ENCODE measurements around the gene ZNF689.

ZNF689 gene

DNA sequence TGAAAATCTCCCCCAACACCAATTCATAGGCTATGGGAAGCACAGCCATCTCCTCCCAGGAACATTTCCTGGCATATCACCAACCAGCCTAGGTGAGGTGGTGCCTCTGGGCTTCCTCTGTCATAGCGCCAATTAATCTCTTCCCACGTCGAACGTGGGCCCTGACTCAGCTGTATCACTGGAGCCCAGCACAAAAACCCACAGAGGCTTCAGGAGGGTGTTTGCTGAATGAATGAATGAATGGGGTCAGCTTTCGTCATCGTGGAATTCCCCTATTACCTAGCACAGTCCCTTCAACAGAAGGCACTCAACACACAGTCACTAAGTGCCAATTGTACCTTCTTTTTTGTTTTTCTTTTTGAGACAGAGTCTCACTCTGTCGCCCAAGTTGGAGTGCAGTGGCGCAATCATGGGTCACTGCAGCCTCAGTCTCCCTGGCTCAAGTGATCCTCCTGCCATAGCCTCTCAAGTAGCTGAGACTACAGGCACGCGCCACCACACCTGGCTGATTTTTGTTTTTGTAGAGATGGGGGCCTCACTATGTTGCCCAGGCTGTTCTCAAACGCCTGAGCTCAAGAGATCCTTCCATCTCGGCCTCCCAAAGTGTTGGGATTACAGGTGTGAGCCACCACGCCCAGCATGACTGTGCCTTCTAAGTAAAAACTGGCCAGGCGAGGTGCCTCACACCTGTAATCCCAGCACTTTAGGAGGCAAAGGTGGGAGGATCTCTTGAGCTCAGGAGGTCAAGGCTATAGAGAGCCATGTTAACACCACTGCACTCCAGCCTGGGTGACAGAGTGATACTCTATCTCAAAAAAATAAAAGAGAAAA lies 42.8 kb downstream of the ZNF689 start:
- in situ Hi-C loops (cut with MboI; ENCODE audit: low sequenced_read_pairs): no loop called here

DNA sequence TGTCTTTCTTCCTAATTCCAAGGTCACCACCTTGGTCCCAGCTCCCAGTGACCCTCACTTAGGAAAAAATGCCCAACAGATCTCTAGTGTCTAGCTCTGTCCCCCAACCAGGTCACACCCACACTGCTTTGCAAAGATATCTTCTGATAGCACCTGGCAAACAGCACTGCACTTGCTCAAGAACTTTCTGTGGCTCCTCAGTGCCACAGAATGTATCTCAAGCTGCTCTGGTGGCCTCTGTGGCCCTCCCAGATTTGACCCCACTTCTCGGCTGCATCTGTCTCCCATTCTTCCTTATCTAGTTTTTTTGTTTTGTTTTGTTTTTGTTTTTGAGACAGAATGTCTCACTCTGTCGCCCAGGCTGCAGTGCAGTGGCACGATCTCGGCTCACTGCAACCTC lies 43.7 kb downstream of the ZNF689 start:
- in situ Hi-C loops (cut with MboI; ENCODE audit: low sequenced_read_pairs): no loop called here

DNA sequence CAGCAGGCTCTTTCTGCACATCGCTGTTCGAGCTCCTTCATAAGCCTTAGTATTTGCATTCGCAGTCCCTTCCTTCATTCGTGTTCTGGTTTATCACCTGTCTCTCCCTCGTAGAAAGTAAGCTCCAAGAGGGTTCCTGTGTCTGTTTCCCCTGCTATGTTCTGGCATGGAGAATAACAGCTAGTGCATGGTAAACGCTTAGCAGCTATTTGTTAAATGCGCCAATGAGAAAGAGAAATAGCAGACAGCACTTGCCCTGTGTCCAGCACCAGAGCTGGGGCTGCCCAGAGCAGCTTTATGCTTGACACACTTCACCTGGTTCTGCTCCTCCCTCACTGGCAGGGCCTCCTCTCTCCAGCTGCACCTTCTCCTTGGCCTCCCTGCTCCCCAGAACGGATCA lies 44.2 kb downstream of the ZNF689 start:
- in situ Hi-C loops (cut with MboI; ENCODE audit: low sequenced_read_pairs): no loop called here

DNA sequence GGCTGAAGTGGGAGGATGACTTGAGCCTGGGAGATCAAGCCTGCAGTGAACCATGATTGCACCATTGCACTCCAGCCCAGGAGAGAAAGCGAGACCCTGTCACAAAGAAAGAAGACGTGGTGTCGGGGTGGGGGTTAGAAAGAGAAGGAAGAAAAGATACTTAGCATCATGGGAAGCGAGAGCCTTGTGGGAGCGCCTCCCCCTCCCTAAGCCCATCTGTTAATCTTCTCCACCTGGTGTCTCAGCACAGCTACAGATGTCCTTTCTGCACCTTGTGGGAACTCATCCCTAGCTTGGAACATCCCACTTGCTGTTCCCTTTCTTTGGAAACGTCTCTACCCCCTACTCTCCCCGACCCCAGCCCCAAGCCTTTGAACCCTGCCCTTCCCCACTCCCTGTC lies 44.7 kb downstream of the ZNF689 start:
- in situ Hi-C loops (cut with MboI; ENCODE audit: low sequenced_read_pairs): no loop called here

DNA sequence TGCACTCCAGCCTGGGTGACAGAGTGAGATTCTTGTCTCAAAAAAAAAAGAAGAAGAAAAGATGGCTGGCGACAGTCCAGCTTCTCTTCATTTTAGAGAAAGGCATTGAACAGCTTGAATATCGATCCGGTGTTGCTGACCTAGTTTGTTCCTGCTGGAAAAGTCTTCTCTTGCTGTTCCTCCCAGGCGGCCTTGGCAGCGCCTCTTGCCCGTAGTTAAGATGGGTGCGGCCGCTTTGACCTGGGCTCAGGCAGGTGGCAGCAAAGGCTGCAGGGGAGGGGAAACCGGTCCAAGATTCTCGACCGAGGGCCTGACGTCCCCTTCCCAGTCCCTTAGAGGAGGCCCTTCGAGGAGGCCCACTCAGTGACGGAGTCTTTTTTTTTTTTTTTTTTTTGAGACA lies 48.2 kb downstream of the ZNF689 start:
- in situ Hi-C loops (cut with MboI; ENCODE audit: low sequenced_read_pairs): no loop called here

DNA sequence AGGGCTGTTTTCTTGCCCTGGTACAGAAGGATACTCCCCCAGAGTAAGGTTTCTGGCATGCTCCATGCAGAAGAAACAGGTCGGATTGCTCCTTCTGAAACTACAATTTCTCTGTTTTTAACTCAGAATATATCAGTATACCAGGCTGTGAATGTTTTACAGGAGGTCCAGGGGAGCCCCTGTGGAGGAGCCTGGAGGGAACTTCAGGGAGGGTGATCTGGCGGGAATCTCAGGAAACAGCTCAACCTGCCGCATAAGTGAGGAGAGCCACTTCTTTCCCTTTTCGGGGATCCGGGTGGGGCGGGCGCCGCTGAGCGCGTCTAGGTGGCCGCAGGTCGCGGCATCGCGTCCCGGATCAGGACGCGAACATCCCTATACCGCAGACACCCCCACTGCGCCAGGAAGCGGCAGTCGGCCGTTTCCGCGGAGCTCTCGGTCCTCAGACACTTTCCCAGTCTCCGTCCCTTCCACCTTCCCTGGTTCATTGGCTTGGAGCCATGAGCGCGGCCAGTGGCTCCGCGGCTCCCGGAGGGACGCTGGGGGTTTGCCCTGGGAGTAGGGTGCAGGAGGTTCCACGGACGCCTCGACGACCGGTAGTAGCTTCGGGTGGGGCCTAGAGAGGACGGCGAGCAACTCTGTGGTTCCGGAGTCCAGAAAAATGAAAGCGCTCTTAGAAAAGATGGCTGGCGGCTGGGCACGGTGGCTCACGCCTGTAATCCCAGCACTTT lies 48.9 kb downstream of the ZNF689 start:
- in situ Hi-C loops (cut with MboI; ENCODE audit: low sequenced_read_pairs): no loop called here

DNA sequence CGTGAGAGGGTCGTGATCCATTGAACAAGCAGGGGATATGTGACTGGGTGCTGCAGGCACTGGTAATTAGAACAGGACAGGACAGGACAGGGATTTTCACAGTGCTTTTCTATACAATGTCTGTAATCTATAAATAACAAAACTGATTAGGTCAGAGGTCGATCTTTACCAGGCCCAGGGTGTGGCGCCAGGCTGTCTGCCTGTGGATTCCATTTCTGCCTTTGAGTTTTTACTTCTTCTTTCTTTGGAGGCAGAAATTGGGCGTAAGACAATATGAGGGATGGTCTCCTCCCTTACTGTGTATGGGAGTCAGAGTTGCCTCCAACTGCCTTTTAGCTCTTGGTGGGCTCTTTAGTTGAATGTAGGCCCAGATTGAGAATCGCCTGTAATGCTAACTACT lies 50.5 kb downstream of the ZNF689 start:
- in situ Hi-C loops (cut with MboI; ENCODE audit: low sequenced_read_pairs): no loop called here

DNA sequence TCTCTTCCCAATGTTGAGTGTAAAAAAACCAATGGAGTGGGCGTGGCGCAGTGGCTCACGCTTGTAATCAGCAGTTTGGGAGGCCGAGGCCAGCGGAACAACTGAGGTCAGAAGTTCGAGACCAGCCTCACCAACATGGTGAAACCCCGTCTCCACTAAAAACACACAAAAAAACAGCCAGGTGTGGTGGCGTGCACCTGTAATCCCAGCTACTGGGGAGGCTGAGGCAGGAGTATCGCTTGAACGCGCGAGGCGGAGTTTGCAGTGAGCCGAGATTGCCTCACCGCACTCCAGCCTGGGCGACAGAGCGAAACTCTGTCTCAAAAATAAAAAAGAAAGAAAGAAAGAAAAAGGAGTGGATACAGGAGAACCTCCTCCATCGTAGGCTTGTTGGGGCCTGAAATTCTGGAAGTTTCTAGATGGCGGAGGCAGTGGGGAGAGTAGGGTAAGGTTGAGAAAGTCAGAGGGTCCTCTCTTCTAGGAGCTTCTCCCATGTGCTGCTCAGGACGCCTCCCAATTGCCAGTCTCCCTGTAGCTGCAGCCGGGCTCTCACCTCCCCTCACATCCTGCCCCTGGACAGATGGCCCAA lies 51.3 kb downstream of the ZNF689 start:
- in situ Hi-C loops (cut with MboI; ENCODE audit: low sequenced_read_pairs): no loop called here

DNA sequence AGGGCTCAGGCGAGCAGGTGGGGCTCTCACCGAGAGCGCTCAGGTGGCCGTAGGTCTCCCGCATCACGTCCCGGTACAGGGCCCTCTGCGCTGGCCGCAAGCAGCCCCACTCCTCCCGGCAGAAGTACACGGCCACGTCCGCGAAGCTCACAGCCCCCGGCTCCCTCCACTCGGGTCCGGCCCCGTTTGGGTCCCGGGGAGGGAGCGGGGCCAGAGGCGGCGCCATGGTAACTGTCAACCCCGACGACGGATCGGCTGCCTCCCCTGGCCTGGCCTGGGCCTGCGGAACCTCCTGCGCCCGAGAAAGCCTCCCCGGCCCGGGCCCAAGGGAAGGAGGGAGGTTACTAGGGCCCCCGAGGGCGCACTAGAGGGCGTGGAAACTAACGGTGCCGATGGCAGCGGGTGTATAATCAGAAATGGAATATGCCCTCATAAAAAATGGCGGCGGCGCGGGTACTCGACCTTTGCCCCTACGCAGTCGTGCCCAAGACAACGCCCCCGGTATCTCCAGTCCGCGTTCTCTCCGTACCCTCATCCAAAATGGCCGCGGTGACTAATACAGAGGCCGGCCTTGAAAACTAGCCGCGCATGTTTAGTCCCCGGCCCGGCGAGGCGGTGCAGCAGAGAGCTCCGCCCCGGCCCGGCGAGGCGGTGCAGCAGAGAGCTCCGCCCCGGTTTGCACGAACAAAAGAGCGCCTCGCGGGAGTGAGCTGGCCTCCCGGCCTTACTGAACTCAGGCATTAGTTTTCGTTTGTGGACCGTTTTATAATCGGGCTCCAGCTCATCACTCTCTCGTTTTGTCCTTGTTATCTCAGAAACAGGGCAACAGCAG lies 52.0 kb downstream of the ZNF689 start, which contains the start of gene ZNF764:
Gene ZNF764, minus strand, starts transcription at position 418 of the 832 bp plus-strand sequence. Its CDS starts 192 bp downstream, at position 226.
- in situ Hi-C loops (cut with MboI; ENCODE audit: low sequenced_read_pairs): no loop called here

DNA sequence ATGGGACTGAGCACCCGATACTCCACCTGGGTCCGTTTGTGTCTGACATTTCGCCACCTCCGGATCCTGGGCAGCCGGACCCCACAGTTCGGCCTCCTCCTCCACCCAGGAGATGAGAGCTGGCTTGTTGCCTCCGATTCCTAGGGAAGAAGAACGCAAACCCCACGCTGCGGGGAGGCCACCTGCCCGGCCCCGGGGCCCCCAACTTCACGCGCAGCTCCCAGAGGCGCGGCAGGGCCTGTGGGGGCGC lies 52.6 kb downstream of the ZNF689 start:
- in situ Hi-C loops (cut with MboI; ENCODE audit: low sequenced_read_pairs): no loop called here

DNA sequence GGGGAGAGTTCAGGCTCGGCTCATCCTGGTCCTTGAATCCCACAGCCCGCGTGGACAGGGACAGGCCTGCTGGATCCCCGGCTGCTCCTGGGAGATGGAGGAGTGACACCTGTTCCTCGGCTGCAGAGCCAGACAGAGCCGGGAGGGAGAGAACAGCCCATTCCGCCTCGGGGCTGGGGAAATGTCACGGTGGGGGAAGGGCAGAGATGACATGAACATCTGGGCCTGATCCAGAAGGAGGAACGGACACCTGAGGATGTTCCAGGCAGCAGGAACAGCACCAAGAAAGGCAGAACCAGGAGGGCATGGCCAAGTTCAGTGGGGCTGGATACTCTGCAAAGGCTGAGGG lies 54.1 kb downstream of the ZNF689 start:
- in situ Hi-C loops (cut with MboI; ENCODE audit: low sequenced_read_pairs): no loop called here

DNA sequence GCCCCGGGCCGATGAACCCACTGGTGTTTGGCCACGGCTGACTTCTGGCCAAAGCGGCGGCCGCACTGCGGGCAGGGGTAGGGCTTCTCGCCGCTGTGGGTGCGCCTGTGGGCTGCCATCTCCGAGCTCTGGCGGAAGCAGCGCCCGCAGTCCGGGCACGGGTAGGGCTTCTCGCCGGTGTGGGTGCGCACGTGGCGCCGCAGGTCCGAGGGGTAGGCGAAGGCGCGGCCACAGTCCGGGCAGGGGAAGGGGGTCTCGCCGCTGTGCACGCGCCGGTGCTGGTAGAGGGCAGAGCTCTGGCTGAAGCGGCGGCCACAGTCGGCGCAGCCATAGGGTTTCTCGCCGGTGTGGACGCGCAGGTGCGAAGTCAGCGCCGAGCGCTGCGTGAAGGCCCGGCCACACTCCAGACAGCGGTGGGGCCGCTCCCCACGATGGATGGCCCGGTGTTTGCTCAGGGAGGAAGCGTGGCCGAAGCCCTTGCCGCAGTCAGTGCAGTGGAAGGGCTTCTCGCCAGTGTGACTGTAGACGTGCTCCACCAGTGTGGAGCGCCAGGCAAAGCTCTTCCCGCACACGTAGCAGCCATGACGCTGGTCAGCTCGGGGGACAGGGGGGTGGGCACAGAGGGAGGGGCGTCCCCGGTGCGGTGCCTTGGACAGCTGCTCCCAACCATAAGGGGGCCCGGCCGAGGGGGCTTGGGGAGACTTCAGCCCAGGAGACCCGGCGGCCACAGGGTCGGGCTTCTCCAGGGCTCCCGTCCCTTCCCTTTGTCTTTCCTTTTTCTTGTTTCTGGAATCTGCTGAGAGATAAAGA lies 54.7 kb downstream of the ZNF689 start:
- in situ Hi-C loops (cut with MboI; ENCODE audit: low sequenced_read_pairs): no loop called here

DNA sequence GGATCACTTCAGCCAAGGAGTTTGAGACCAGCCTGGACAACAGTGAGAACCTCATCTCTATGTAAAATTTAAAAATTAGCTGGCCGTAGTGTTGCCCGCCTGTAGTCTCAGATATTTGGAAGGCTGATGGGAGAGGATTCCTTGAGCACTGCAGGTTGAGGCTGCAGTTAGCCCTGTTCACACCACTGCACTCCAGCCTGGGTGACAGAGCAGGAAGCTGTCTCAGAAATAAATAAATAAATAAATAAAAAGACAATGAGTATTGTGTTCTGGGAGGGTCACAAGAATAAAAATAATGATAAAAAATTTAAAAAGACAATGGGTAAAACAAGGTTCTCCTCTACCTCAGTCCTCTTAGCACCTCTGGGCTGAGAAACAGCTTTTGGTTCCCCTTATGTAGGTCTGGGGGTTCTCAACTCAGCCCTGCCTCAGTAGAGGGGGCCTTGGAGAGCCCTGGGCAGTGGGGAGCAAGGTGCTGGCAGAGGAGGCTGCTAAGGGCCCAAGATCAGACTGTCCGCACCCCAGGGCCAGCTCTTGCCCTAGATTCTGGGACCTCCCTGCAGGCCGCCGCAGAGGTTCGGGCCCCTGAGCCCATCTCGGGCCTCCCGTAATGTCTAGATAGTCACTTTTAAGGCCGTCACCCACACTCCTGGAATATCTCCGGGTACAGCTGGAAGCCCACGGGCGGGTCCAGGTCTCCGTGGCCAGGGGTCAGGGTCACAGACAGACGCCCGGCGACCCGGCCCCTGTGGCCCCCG lies 55.5 kb downstream of the ZNF689 start:
- in situ Hi-C loops (cut with MboI; ENCODE audit: low sequenced_read_pairs): no loop called here

DNA sequence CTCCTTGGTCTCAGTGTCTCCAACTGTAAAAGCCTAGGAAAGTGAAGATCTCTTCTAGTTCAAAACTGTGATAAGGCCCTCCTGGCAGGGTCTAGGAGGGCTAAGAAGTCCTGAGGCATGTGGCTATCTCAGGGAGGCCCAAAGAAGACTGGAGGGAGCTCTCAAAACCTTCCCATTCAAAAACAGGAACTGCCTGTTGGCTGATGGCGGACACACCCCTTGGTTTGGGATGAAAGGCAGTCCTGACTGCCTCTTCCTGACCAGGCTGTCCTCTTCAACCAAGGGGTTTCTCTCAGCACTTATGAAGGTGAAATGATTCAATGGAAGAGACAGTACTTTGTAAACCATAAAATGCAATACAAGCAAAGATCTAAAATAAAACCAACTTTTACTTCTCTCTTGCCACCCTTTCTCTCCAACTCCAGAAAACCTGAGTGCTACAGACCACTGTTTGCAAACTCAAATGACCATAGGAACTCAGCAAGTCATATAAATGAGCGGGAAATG lies 56.7 kb downstream of the ZNF689 start:
- in situ Hi-C loops (cut with MboI; ENCODE audit: low sequenced_read_pairs): no loop called here

DNA sequence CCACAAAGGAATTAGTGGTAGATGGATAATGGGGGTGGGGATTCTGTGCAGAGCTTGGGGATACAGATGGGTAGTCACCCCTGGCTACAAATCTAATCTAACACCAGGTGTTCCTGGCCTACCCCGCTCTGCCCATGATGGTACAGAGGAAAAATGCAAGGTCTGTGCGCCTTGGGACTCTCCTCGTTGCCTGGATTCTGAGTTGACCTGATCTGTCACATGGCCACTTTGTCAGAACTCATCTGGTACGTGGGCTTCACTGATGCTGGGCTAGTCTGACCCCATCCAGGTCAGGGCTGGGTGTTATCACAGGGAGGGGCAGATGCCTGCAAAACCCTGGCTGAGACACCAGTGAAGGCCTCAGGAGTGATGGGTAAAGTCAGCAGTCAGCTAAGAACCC lies 57.2 kb downstream of the ZNF689 start:
- in situ Hi-C loops (cut with MboI; ENCODE audit: low sequenced_read_pairs): no loop called here
